ENCODE measurements around the gene SPATA18.

GRCh38 chr4:52143815-52144214, 92.7 kb downstream of the SPATA18 start:
- TF ChIP-seq CTCF (IDR thresholded peaks at IDR 0.05; ENCODE audit: control extremely low read depth in 1 of 3, insufficient read depth in 1 of 3, low read depth in 1 of 3, low read length in 3 of 3) (no peak), SIX5 (IDR thresholded peaks at IDR 0.05; ENCODE audit: low read depth, low read length) (no peak), USF2 (IDR thresholded peaks at IDR 0.05; ENCODE audit: low read length) (no peak), RNF2 (IDR thresholded peaks at IDR 0.05; ENCODE audit: borderline replicate concordance, low read depth, low read length, missing control alignments, poor library complexity, severe bottlenecking) (no peak), RFX5 (IDR thresholded peaks at IDR 0.05; ENCODE audit: borderline replicate concordance, low read depth, low read length) (no peak), TAF1 (IDR thresholded peaks at IDR 0.05; ENCODE audit: low read depth, low read length) (no peak), POLR2AphosphoS5 (IDR thresholded peaks at IDR 0.05; ENCODE audit: low read depth, low read length) (no peak), SIN3A (conservative IDR thresholded peaks at IDR 0.05 in 1 of 2, IDR thresholded peaks at IDR 0.05 in 1 of 2; ENCODE audit: low read depth in 1 of 2, low read length in 2 of 2) (no peak), GABPA (IDR thresholded peaks at IDR 0.05; ENCODE audit: borderline replicate concordance, insufficient read depth, low read length) (no peak), ZNF274 (IDR thresholded peaks at IDR 0.05; ENCODE audit: borderline replicate concordance, extremely low read depth, low read length) (no peak)
- TF ChIP-seq, protein P1, sequence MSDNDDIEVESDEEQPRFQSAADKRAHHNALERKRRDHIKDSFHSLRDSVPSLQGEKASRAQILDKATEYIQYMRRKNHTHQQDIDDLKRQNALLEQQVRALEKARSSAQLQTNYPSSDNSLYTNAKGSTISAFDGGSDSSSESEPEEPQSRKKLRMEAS (IDR thresholded peaks at IDR 0.05): no peak

Data from H1 (cell line).